ENCODE data around the gene PORCN.
A peak's percentile ranks its signal among the peaks of the same experiment; 100 is the strongest.

Gene PORCN

GRCh38 chrX:48472225-48472624, 36.6 kb upstream of the PORCN start:
- H3K4me3 ChIP-seq (ENCODE audit: low read length): no peak overlapping the region
- no peak for TF ChIP-seq ZNF274 (IDR thresholded peaks at IDR 0.05; ENCODE audit: low read depth, low read length)

GRCh38 chrX:48472851-48473703, 35.7 kb upstream of the PORCN start:
- no peak for TF ChIP-seq ZNF274 (IDR thresholded peaks at IDR 0.05; ENCODE audit: low read depth, low read length)
- no peak overlapping the region for H3K4me3 ChIP-seq (ENCODE audit: low read length)

GRCh38 chrX:48473704-48473990, 35.1 kb upstream of the PORCN start:
- TF ChIP-seq ZNF274 (IDR thresholded peaks at IDR 0.05; ENCODE audit: low read depth, low read length): no peak
- no peak overlapping the region for H3K4me3 ChIP-seq (ENCODE audit: low read length)

GRCh38 chrX:48474127-48474526, 34.7 kb upstream of the PORCN start:
- no peak for TF ChIP-seq ZNF274 (IDR thresholded peaks at IDR 0.05; ENCODE audit: low read depth, low read length)
- H3K4me3 ChIP-seq (ENCODE audit: low read length): no peak overlapping the region

- H3K4me3 ChIP-seq (ENCODE audit: low read length): no peak overlapping the region; the same call in 1 of the 2 replicates
Observed at GRCh38 chrX:48474581-48474980, 34.2 kb upstream of the PORCN start.

GRCh38 chrX:48475296-48475695, 33.5 kb upstream of the PORCN start:
- H3K4me3 ChIP-seq (ENCODE audit: low read length): peak overlapping the region; percentile 89
- TF ChIP-seq ZNF274 (IDR thresholded peaks at IDR 0.05; ENCODE audit: low read depth, low read length): no peak

More at GRCh38 chrX:48474581-48474980, 34.2 kb upstream of the PORCN start:
- no peak for TF ChIP-seq ZNF274 (IDR thresholded peaks at IDR 0.05; ENCODE audit: low read depth, low read length)

- no peak for TF ChIP-seq ZNF274 (IDR thresholded peaks at IDR 0.05; ENCODE audit: low read depth, low read length)
- H3K4me3 ChIP-seq (ENCODE audit: low read length): peak within 1 kb of the TSS; percentile 89
Observed at GRCh38 chrX:48475774-48476577, 32.8 kb upstream of the PORCN start, which contains the start of gene FTSJ1. FTSJ1 (plus strand) TSS chrX:48476199; CDS start chrX:48478048, 1,849 bp downstream.

GRCh38 chrX:48476919-48477318, 31.9 kb upstream of the PORCN start:
- peak overlapping the region; percentile 89 for H3K4me3 ChIP-seq (ENCODE audit: low read length)
- no peak for TF ChIP-seq ZNF274 (IDR thresholded peaks at IDR 0.05; ENCODE audit: low read depth, low read length)

- H3K4me3 ChIP-seq (ENCODE audit: low read length): no peak overlapping the region; the same call in 1 of the 2 replicates
- TF ChIP-seq ZNF274 (IDR thresholded peaks at IDR 0.05; ENCODE audit: low read depth, low read length): no peak
Observed at GRCh38 chrX:48477960-48478755, 30.6 kb upstream of the PORCN start.

- H3K4me3 ChIP-seq (ENCODE audit: low read length): no peak overlapping the region
- no peak for TF ChIP-seq ZNF274 (IDR thresholded peaks at IDR 0.05; ENCODE audit: low read depth, low read length)
Observed at GRCh38 chrX:48478806-48479205, 30.0 kb upstream of the PORCN start.

GRCh38 chrX:48480142-48480541, 28.6 kb upstream of the PORCN start:
- H3K4me3 ChIP-seq (ENCODE audit: low read length): no peak overlapping the region
- TF ChIP-seq ZNF274 (IDR thresholded peaks at IDR 0.05; ENCODE audit: low read depth, low read length): no peak

- no peak overlapping the region for H3K4me3 ChIP-seq (ENCODE audit: low read length)
- no peak for TF ChIP-seq ZNF274 (IDR thresholded peaks at IDR 0.05; ENCODE audit: low read depth, low read length)
Observed at GRCh38 chrX:48480583-48480982, 28.2 kb upstream of the PORCN start.

GRCh38 chrX:48482526-48482925, 26.3 kb upstream of the PORCN start:
- H3K4me3 ChIP-seq (ENCODE audit: low read length): no peak overlapping the region
- TF ChIP-seq ZNF274 (IDR thresholded peaks at IDR 0.05; ENCODE audit: low read depth, low read length): no peak

- TF ChIP-seq ZNF274 (IDR thresholded peaks at IDR 0.05; ENCODE audit: low read depth, low read length): no peak
- no peak overlapping the region for H3K4me3 ChIP-seq (ENCODE audit: low read length)
Observed at GRCh38 chrX:48487362-48487798, 21.4 kb upstream of the PORCN start.

Data from GM08714 (cell line).